22Rv1 (cell line): ENCODE data around the gene GPN3.

Source experiments
- H3K27ac ChIP-seq: fragments of 450-650 bp; 2 replicates; pipeline ENCODE4 v1.5.1; 2017
- ZFX ChIP-seq: fragments of 450-650 bp; IDR thresholded peaks from 2 replicates; pipeline ENCODE4 v1.6.1; 2017; ENCODE audit warnings: antibody characterized with exemption, borderline replicate concordance
- TF ChIP-seq, protein P1 (sequence below): fragments of 450-650 bp; IDR thresholded peaks from 2 replicates; pipeline ENCODE4 v1.5.1; 2017; ENCODE audit warnings: mild to moderate bottlenecking

GPN3 gene

DNA sequence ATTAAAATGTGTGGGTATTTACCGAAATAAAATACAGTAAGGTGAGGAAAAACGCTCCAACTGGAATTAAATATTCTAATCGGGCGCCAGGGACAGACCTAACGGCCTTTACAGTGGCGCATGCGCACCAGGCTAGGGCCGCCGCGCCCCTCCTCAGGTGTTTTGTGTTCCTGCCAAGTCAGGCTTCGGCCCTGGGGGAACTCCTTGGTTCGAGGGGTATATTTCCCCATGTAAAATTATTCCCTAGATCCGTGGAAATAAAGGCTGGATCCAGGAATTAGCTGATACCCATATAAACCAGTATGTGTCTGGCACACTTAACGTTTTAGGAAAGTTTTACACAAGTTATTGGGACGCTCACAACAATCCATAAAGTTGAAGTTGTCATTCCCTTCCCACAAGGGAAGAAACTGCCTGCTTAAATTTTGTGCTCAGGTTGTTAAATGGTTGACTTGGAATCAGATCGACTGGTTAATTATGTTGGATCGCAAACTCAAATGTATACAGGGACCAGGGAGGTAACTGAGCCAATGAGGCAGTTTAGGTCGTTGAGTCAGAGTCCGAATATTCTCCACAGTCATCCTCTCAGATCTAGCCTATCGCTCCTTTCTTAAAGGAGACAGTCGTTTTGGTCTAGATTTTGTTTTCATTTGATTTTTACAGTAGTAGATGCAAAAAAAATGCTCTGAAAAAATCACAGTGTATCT is 63.9 kb downstream of the GPN3 start:
- TF ChIP-seq, protein P1, sequence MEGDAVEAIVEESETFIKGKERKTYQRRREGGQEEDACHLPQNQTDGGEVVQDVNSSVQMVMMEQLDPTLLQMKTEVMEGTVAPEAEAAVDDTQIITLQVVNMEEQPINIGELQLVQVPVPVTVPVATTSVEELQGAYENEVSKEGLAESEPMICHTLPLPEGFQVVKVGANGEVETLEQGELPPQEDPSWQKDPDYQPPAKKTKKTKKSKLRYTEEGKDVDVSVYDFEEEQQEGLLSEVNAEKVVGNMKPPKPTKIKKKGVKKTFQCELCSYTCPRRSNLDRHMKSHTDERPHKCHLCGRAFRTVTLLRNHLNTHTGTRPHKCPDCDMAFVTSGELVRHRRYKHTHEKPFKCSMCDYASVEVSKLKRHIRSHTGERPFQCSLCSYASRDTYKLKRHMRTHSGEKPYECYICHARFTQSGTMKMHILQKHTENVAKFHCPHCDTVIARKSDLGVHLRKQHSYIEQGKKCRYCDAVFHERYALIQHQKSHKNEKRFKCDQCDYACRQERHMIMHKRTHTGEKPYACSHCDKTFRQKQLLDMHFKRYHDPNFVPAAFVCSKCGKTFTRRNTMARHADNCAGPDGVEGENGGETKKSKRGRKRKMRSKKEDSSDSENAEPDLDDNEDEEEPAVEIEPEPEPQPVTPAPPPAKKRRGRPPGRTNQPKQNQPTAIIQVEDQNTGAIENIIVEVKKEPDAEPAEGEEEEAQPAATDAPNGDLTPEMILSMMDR, result no peak
- TF ChIP-seq ZFX, result no peak

DNA sequence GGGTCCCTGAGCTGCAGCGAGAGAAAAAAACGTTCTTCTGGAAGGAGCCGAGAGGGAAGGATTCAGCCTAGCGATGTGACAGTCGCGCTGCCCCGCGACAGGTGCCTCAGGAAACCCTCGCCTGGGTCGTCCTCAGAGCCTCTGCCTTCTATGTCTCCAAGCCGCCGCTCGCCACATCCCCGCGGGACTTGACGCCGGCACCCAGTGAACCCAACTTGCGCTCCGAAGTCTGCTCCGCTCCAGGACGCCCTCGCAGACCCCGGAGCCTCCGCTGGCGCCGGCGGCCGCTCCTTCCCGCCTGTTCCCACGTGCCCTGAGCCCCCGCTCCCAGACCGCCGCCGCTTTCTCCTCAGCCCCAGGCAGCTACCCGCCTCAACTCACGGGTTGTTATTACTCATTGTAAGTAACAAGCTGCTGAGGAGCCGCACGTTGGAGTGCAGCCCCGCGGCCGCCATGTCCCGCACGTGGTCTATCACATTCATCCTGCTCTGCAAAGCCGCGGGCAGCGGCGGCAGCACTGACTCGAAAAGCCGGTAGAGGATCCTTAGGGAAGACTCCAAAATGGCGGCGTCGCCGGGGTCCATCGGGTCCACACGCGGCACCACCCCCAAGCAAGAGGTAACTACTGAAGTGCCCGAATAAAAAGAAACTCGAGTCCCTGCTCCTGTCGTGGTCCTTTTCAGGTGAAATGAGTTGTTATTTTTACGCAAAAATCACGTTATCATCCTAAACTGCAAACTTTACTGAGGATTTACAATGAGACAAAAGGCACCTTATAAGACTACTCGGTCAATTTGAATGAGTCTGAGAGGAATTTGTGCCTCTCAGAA is 64.7 kb downstream of the GPN3 start, which contains the start of gene ANAPC7:
ANAPC7 (minus strand) TSS at position 563 of the 830 bp plus-strand sequence; CDS start at position 482, 81 bp downstream.
- H3K27ac ChIP-seq, result peak within 1 kb of the TSS; percentile 95
- TF ChIP-seq, protein P1, result peak; percentile 32; the same call in 1 of the 2 replicates
- TF ChIP-seq ZFX, result no peak

More for the DNA sequence above, 63.9 kb downstream of the GPN3 start:
- H3K27ac ChIP-seq, result peak overlapping the region; percentile 95
